Measurements from ENCODE around the gene P3H2. TPM values are rescaled to one million over a fixed set of nuclear protein-coding genes. Genes with fewer than 3 reads are reported as not detected.
"Not testable (repeated sequence)": the region's sequence is repeated elsewhere in the genome, so short reads cannot be mapped to it uniquely, and the experiment has no call there.

P3H2 gene
- polyA plus RNA-seq, 3 donors from 2014 or later, result 2.2 TPM; not detected in 2

DNA sequence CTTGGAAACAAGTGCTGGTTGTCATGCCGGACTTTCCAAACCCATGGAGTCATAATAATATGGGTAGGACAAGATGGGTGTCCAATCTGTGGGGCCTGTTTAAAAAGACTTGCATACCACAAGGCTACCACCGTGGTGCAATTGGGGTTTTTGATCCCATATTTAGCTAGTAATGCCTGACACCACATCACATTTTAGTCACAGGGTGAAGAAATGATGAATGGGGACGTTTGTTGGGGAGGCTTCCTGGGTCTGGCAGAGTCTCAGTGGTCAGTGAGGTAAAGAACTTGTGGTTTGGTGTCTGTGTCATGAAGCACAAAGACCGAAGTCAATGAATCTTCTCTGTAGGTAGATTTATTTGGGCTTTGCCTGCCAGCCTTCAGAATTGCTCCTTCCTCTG lies 31.0 kb downstream of the P3H2 start:
- H3K4me3 Mint-ChIP-seq, result no peak overlapping the region
- H3K36me3 Mint-ChIP-seq, result no peaks in the 10 kb centered on the region
- no peak overlapping the region for H3K27ac Mint-ChIP-seq
- peaks cover 0 to 6% (median 2%) of the 10 kb centered on the region in 3 donors for H3K27me3 Mint-ChIP-seq (ENCODE audit: low read depth in 3 of 3)
- no peak for DNase-seq
- no peaks in the 10 kb centered on the region for H3K4me1 Mint-ChIP-seq
- peaks cover 0 to 8% (median 5%) of the 10 kb centered on the region in 6 donors for H3K9me3 Mint-ChIP-seq

DNA sequence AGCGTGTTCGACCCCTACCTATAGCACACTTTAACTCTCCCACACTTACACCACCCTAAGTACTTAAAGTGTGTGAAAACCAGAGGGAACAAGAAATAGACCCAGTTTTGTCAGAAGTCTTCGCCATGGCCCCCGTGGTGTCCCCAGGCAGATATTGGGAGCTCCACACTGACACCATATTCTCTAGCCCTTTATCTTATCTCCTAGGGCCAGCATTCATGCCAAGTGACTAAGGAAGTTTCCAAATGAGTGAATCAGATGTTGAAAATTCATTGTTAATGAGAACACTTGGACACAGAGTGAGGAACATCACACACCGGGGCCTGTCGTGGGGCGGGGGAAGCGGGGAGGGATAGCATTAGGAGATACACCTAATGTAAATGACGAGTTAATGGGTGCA lies 31.8 kb downstream of the P3H2 start:
- Mint-ChIP-seq H3K36me3 (no peaks in the 10 kb centered on the region), H3K27ac (no peak overlapping the region), H3K4me1 (no peaks in the 10 kb centered on the region), H3K4me3 (no peak overlapping the region), H3K9me3 (peaks cover 0 to 8% (median 5%) of the 10 kb centered on the region in 6 donors), H3K27me3 (ENCODE audit: low read depth in 3 of 3) (peaks cover 0 to 6% (median 2%) of the 10 kb centered on the region in 3 donors)
- no peak for DNase-seq

DNA sequence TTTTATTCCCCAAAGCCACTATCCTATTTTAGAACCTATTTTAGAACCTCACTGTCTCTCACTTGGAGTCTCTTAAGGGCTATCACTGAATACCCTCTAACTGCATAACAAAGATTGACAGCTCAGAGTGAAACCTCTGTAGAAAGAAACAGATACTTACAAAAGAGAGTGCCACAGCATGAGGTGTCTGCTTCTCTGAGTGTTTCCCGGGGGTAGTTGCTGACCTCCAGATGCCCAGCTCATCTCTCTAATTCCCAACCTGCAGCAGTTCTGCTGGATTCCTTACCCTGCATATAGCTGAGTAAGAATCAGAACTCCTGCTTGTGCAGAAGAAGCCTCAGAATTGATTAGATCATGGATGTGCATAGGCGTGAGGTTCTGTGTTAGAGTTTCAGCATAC lies 34.5 kb downstream of the P3H2 start:
- no peak overlapping the region for H3K27ac Mint-ChIP-seq

GRCh38 chr3:190084983-190085382 lies 35.7 kb downstream of the P3H2 start:
- H3K27ac Mint-ChIP-seq, result no peak overlapping the region
- no peak overlapping the region for H3K4me3 Mint-ChIP-seq
- H3K9me3 Mint-ChIP-seq, result peaks cover 0 to 4% (median 0%) of the 10 kb centered on the region in 6 donors
- no peak for DNase-seq
- H3K27me3 Mint-ChIP-seq (ENCODE audit: low read depth in 3 of 3), result peaks cover 0 to 2% (median 0%) of the 10 kb centered on the region in 3 donors
- H3K4me1 Mint-ChIP-seq, result no peaks in the 10 kb centered on the region
- H3K36me3 Mint-ChIP-seq, result no peaks in the 10 kb centered on the region

More for the DNA sequence above, 34.5 kb downstream of the P3H2 start:
- Mint-ChIP-seq H3K36me3 (no peaks in the 10 kb centered on the region), H3K27me3 (ENCODE audit: low read depth in 3 of 3) (peaks cover 0 to 2% (median 0%) of the 10 kb centered on the region in 3 donors), H3K4me1 (no peaks in the 10 kb centered on the region), H3K9me3 (peaks cover 0 to 6% (median 0%) of the 10 kb centered on the region in 6 donors), H3K4me3 (no peak overlapping the region)
- DNase-seq, result no peak

DNA sequence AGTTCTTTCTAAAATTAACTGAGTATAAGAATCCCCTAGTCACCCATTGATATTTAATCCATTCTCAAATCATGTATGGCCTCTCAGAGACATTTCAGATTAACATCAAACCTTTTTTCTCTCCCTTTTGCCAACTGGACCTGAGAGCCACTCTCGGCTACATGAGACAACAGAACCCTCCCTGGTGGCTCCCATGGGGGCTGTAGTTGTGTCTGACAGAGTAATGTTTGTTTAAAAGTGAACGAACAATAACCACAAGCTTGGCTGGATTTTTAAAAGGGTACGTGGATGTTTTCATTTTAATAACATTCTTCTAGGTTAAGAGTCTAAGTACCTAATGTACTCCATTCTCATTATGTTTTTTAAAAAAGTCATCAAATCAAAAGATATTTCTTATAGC lies 37.1 kb downstream of the P3H2 start:
- H3K4me3 Mint-ChIP-seq, result no peak overlapping the region
- no peak for DNase-seq
- H3K4me1 Mint-ChIP-seq, result no peaks in the 10 kb centered on the region
- peaks cover 0 to 4% (median 2%) of the 10 kb centered on the region in 3 donors for H3K27me3 Mint-ChIP-seq (ENCODE audit: low read depth in 3 of 3)
- H3K36me3 Mint-ChIP-seq, result no peaks in the 10 kb centered on the region
- no peaks in the 10 kb centered on the region for H3K9me3 Mint-ChIP-seq
- no peak overlapping the region for H3K27ac Mint-ChIP-seq

DNA sequence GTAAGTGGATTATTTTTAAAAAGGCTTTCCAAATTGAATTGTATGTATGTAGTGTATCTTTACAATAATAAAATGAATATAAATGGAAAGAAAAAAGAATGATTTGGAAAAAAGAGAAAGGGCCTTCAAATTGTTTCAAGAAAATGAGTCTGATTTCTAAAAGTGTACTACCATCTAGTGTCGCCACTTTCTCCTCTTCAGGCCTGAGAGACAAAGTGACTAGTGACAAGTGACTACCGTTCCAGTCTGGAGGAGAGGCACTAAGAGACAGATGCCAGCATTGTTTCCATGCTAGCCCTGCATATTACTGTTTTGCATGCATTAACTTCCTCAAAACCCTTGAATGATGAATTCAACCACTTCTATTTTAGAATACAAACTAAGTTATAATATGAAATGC lies 39.3 kb downstream of the P3H2 start:
- Mint-ChIP-seq H3K27me3 (ENCODE audit: low read depth in 3 of 3) (peaks cover 0 to 4% (median 0%) of the 10 kb centered on the region in 3 donors), H3K27ac (no peak overlapping the region), H3K9me3 (peaks cover 0 to 2% (median 0%) of the 10 kb centered on the region in 6 donors), H3K4me1 (no peaks in the 10 kb centered on the region), H3K4me3 (no peak overlapping the region), H3K36me3 (no peaks in the 10 kb centered on the region)
- DNase-seq, result no peak

- H3K27ac Mint-ChIP-seq, H3K9me3 Mint-ChIP-seq, H3K4me3 Mint-ChIP-seq, H3K4me1 Mint-ChIP-seq, DNase-seq, H3K36me3 Mint-ChIP-seq: not testable (repeated sequence)
- peaks cover 0 to 10% (median 0%) of the 10 kb centered on the region in 3 donors for H3K27me3 Mint-ChIP-seq (ENCODE audit: low read depth in 3 of 3)
These were observed 41.5 kb downstream of the P3H2 start for GRCh38 chr3:190079173-190079572.

DNA sequence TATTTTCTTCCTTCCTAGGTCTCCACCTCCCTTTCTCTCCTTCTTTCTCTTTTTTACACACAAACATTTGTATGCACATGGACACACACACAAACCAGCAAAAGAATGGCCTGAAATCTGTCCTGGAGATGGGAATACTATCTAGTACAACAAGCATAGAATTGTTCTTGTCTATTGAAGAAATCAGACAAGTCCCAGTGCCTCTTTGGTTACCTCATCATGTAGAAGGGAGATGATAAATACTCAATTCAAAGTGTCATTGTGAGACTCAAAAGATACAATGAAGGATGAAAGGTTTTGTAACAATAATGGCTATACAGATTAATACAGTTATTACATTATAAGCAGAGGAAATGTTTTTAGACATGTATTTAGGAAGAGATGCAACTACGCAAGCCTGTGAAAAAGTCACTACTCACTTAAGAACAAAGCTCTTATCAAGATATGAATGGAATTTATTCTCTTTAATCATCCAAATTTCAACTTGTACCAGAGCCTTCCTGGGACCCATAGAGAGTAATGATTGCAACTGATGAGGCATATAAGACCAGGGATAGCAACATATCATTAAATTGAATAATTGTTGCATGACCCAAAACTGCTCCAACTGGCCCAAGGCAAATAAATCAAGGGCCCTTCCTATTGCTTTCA lies 43.2 kb downstream of the P3H2 start:
- no peak for DNase-seq
- H3K4me3 Mint-ChIP-seq, result no peak overlapping the region
- no peaks in the 10 kb centered on the region for H3K36me3 Mint-ChIP-seq
- peaks cover 0 to 2% (median 0%) of the 10 kb centered on the region in 6 donors for H3K9me3 Mint-ChIP-seq
- no peaks in the 10 kb centered on the region for H3K4me1 Mint-ChIP-seq
- H3K27ac Mint-ChIP-seq, result no peak overlapping the region
- H3K27me3 Mint-ChIP-seq (ENCODE audit: low read depth in 3 of 3), result peaks cover 0 to 10% (median 0%) of the 10 kb centered on the region in 3 donors

- H3K4me3 Mint-ChIP-seq, result no peak overlapping the region
- no peaks in the 10 kb centered on the region for H3K36me3 Mint-ChIP-seq
- no peaks in the 10 kb centered on the region for H3K4me1 Mint-ChIP-seq
- no peak overlapping the region for H3K27ac Mint-ChIP-seq
- no peak for DNase-seq
- H3K9me3 Mint-ChIP-seq, result peaks cover 0 to 2% (median 0%) of the 10 kb centered on the region in 6 donors
- H3K27me3 Mint-ChIP-seq (ENCODE audit: low read depth in 3 of 3), result peaks cover 0 to 10% (median 0%) of the 10 kb centered on the region in 3 donors
These were observed 43.9 kb downstream of the P3H2 start for GRCh38 chr3:190076601-190077394.

GRCh38 chr3:190076136-190076535 lies 44.6 kb downstream of the P3H2 start:
- no peak overlapping the region for H3K4me3 Mint-ChIP-seq
- peaks cover 0 to 10% (median 0%) of the 10 kb centered on the region in 3 donors for H3K27me3 Mint-ChIP-seq (ENCODE audit: low read depth in 3 of 3)
- H3K27ac Mint-ChIP-seq, result no peak overlapping the region
- no peak for DNase-seq
- H3K4me1 Mint-ChIP-seq, result no peaks in the 10 kb centered on the region
- peaks cover 0 to 2% (median 0%) of the 10 kb centered on the region in 6 donors for H3K9me3 Mint-ChIP-seq
- no peaks in the 10 kb centered on the region for H3K36me3 Mint-ChIP-seq

DNA sequence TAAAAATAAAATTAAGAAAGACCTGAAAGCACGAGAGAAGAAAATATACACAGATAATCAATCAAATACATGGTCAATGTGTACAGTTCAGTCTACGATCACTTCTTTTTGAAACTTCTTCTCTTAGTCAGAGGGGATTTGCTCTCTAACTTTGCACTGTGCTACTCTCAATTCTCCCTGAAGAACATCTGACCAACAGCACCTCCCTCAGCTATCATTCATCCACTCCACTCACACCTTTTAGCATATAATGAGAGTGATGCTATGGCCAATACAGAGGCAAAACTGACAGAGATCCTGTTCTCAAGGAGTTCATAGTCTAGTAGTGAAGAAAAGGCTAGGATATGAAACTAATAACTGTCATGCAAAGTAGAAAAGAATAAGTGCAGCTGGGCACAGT lies 45.9 kb downstream of the P3H2 start:
- peaks cover 0 to 10% (median 0%) of the 10 kb centered on the region in 3 donors for H3K27me3 Mint-ChIP-seq (ENCODE audit: low read depth in 3 of 3)
- H3K4me1 Mint-ChIP-seq, result no peaks in the 10 kb centered on the region
- H3K27ac Mint-ChIP-seq, result no peak overlapping the region
- H3K4me3 Mint-ChIP-seq, result no peak overlapping the region
- H3K9me3 Mint-ChIP-seq, result peaks cover 0 to 2% (median 0%) of the 10 kb centered on the region in 6 donors
- H3K36me3 Mint-ChIP-seq, result no peaks in the 10 kb centered on the region
- DNase-seq, result no peak

DNA sequence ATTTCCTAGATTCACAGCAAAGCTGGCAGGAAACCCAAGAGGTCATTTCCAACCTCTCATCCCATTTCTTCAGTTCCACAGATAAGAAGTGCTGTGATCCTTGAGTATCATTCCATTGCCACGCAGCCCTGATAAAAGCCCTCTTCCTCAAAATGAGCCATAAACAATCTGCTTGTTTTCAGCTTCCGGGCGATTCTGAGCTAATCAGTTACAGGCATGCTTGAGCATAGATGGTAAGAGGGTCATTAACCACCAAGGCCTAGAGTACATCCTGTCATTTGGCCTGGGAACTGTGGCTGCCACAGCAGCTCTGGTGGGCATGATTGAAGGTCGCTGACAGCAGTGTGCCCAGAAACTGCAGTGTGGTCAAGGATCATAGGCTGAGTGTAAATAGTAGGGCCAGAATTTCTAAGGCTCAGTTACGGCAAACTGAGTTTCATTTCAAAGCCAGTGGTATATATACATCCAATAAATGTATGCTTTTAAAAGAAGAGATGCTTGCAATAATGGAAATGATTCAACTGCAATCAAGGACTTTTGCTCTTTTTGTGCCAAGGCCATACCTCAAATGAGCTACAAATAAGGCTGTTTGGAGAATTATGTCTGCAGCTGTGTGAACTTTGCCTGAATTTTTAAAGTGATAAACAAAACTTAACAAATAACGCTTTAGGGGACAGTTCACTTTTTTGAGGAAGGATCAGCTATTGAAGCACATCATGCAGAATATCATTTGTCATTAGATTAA lies 47.3 kb downstream of the P3H2 start:
- H3K4me1 Mint-ChIP-seq, result no peaks in the 10 kb centered on the region
- no peaks in the 10 kb centered on the region for H3K36me3 Mint-ChIP-seq
- peaks cover 0 to 2% (median 0%) of the 10 kb centered on the region in 6 donors for H3K9me3 Mint-ChIP-seq
- no peak overlapping the region for H3K4me3 Mint-ChIP-seq
- DNase-seq, result no peak
- no peak overlapping the region for H3K27ac Mint-ChIP-seq
- peaks cover 0 to 6% (median 0%) of the 10 kb centered on the region in 3 donors for H3K27me3 Mint-ChIP-seq (ENCODE audit: low read depth in 3 of 3)

GRCh38 chr3:190072856-190073255 lies 47.8 kb downstream of the P3H2 start:
- Mint-ChIP-seq H3K4me3 (no peak overlapping the region), H3K9me3 (peaks cover 0 to 2% (median 0%) of the 10 kb centered on the region in 6 donors), H3K4me1 (no peaks in the 10 kb centered on the region), H3K27ac (no peak overlapping the region), H3K36me3 (no peaks in the 10 kb centered on the region), H3K27me3 (ENCODE audit: low read depth in 3 of 3) (peaks cover 0 to 6% (median 0%) of the 10 kb centered on the region in 3 donors)
- DNase-seq, result no peak

GRCh38 chr3:190071921-190072320 lies 48.8 kb downstream of the P3H2 start:
- H3K4me3 Mint-ChIP-seq; H3K27me3 Mint-ChIP-seq (ENCODE audit: low read depth in 3 of 3); H3K9me3 Mint-ChIP-seq; H3K27ac Mint-ChIP-seq; DNase-seq; H3K4me1 Mint-ChIP-seq; H3K36me3 Mint-ChIP-seq: not testable (repeated sequence)

Data from immature natural killer cell (primary cell).